Tibial nerve (tissue), 4 donors: ENCODE data around the gene PHF19. TPM values are rescaled to one million over a fixed set of nuclear protein-coding genes. Genes with fewer than 3 reads are reported as not detected.
A peak's percentile ranks its signal among the peaks of the same experiment; 100 is the strongest.

Source experiments
- DNase-seq, 2 donors: peaks; one replicate each; pipeline ENCODE4 v3.0.0-alpha.2; 2019; ENCODE audit warnings: low spot score in 2 of 2
- H3K27ac ChIP-seq, 4 donors: fragments of 200-600 bp; sonication (generic) in 3 of 4; one replicate each; pipeline ENCODE4 v1.5.1; 2017 to 2019; ENCODE audit warnings: mild to moderate bottlenecking in 1 of 4
- H3K27me3 ChIP-seq, 2 donors: fragments of 200-600 bp; sonication (generic) in 1 of 2; one replicate each; pipeline versions ENCODE4 v1.5.1 to v1.6.0; 2017 to 2019
- H3K36me3 ChIP-seq, 3 donors: fragments of 200-600 bp; sonication (generic); one replicate each; pipeline ENCODE4 v1.5.1; 2018 to 2019
- H3K4me1 ChIP-seq, 4 donors: fragments of 200-600 bp; sonication (generic) in 3 of 4; one replicate each; pipeline ENCODE4 v1.5.1; 2017 to 2019
- H3K4me3 ChIP-seq, 4 donors: fragments of 200-600 bp; sonication (generic) in 3 of 4; one replicate each; pipeline ENCODE4 v1.5.1; 2017 to 2019; ENCODE audit warnings: mild to moderate bottlenecking in 1 of 4, moderate library complexity in 1 of 4
- H3K9me3 ChIP-seq, 4 donors: fragments of 200-600 bp; sonication (generic) in 3 of 4; one replicate each; pipeline ENCODE4 v1.5.1; 2017 to 2019
- EP300 ChIP-seq, 2 donors: sonication (generic); formaldehyde crosslinking; IDR thresholded peaks; one replicate each; pipeline ENCODE4 v1.6.1; 2017; ENCODE audit warnings: antibody characterized with exemption in 2 of 2, mild to moderate bottlenecking in 1 of 2
- POLR2A ChIP-seq, 2 donors: fragments of 450-650 bp; IDR thresholded peaks; one replicate each; pipeline ENCODE4 v1.6.1; 2017; ENCODE audit warnings: antibody characterized with exemption in 2 of 2, mild to moderate bottlenecking in 2 of 2, moderate library complexity in 2 of 2
- WGBS, 2 donors: methylation state at CpG; one replicate each; pipeline ENCODE4 v1.1.5; 2018; 5-methylcytosine and 5-hydroxymethylcytosine counted together
- total RNA-seq, 4 donors: library from RNA; depleted of rRNA; stranded (reverse); fragments of >200 nt; gene quantifications; one replicate each; pipeline ENCODE4 v1.1.0, GENCODE V29; 2016
- TF ChIP-seq, protein P1 (sequence below), 5 experiments: fragments of 200-600 bp in 3 of 5; fragments of 450-650 bp in 2 of 5; sonication (generic) in 3 of 5; IDR thresholded peaks; one replicate each; pipeline ENCODE4 v1.5.1; 2016 to 2019; ENCODE audit warnings: antibody characterized with exemption in 5 of 5, mild to moderate bottlenecking in 3 of 5, moderate library complexity in 2 of 5

PHF19 gene
- total RNA-seq, 4 donors from 2014 or later = 31.2 to 61.6 (median 44.3) TPM

DNA sequence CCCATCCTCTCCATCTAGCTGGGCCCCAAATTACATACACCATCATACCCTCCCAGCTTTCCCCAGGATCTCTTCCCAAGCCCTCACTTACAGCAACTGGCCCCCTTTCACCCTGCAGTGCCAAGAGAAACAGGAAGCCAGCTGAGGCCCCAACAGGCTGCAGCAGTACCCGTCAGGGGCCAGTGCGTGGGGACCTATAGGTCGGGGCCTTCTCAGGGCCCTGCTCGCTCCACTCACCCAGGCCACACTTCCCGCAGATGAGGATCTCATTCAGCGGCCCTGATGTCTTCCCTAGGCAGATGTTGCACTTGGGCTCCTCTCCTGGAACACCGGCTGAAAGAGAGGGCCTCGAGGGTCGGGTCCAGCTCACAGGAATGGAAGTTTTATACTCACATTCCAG, 6.8 kb downstream of the PHF19 start:
- WGBS, 2 donors = 72 to 80% methylated on average over 8 to 9 of the region's 9 CpGs
- Histone ChIP-seq H3K27me3 (no peaks in the 10 kb centered on the region), H3K4me1 (peaks cover 0 to 22% (median 7%) of the 10 kb centered on the region in 4 donors), H3K9me3 (no peaks in the 10 kb centered on the region), H3K36me3 (peaks cover 0 to 54% (median 0%) of the 10 kb centered on the region in 3 donors), H3K4me3 (no peak overlapping the region), H3K27ac (peak overlapping the region in 3 of 4 donors; percentile 89 to 96 (median 91))
- TF ChIP-seq EP300 (IDR thresholded peaks at IDR 0.05) (no peak), POLR2A (IDR thresholded peaks at IDR 0.05) (no peak)
- TF ChIP-seq, protein P1, sequence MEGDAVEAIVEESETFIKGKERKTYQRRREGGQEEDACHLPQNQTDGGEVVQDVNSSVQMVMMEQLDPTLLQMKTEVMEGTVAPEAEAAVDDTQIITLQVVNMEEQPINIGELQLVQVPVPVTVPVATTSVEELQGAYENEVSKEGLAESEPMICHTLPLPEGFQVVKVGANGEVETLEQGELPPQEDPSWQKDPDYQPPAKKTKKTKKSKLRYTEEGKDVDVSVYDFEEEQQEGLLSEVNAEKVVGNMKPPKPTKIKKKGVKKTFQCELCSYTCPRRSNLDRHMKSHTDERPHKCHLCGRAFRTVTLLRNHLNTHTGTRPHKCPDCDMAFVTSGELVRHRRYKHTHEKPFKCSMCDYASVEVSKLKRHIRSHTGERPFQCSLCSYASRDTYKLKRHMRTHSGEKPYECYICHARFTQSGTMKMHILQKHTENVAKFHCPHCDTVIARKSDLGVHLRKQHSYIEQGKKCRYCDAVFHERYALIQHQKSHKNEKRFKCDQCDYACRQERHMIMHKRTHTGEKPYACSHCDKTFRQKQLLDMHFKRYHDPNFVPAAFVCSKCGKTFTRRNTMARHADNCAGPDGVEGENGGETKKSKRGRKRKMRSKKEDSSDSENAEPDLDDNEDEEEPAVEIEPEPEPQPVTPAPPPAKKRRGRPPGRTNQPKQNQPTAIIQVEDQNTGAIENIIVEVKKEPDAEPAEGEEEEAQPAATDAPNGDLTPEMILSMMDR (IDR thresholded peaks at IDR 0.05) = no peak
- DNase-seq = no peak

DNA sequence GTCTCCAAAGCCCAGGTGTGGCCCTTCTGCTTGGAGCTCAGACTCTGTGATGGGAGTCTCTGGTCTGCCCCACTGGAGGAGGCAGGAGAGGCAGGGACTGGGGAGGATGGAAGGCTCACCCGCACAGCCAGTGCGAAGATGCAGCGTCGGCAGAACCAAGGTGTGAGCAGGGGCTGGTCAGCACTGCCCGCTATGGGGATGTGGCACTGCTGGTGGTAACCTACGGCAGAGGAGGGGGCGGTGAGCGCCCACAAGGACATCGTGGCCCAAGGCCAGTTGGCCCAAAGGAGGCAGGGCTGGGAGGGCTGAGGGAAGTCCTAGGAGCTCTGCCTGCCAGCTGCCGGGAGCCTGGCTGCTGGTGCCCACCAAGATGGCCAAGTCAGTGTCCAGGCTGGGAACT, 7.3 kb downstream of the PHF19 start:
- no peak for DNase-seq
- H3K27ac ChIP-seq = peak overlapping the region; percentile 89 to 96 (median 90)

DNA sequence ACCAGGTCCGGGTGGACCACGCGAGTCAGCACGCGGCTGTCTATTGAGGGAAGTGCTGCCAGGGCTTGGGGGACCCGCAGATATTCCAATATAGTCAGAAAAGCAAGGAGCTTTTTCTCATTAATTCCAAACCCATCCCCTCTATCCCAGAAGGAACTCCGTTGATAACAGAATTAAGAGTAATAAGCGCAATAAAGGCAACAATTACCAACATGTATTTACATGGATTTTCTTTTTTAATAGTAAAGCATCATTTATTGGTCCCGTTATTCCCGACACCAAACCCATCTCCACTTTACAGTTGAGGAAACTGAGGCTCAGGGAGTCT, 7.7 kb downstream of the PHF19 start:
- H3K27ac ChIP-seq = peak overlapping the region; percentile 89 to 96 (median 90)
- H3K9me3 ChIP-seq = no peaks in the 10 kb centered on the region
- TF ChIP-seq, protein P1 (IDR thresholded peaks at IDR 0.05) = no peak
- TF ChIP-seq POLR2A (IDR thresholded peaks at IDR 0.05) = no peak
- no peak for TF ChIP-seq EP300 (IDR thresholded peaks at IDR 0.05)
- H3K4me1 ChIP-seq = peaks cover 0 to 21% (median 7%) of the 10 kb centered on the region in 4 donors
- DNase-seq = no peak
- no peaks in the 10 kb centered on the region for H3K27me3 ChIP-seq
- peaks cover 0 to 56% (median 0%) of the 10 kb centered on the region in 3 donors for H3K36me3 ChIP-seq
- whole genome bisulfite sequencing, 2 donors = 28 to 34% methylated on average over 10 of the region's 10 CpGs
- peak overlapping the region; percentile 32 to 58 (median 48) for H3K4me3 ChIP-seq

More for the DNA sequence above, 7.3 kb downstream of the PHF19 start:
- Histone ChIP-seq H3K9me3 (no peaks in the 10 kb centered on the region), H3K27me3 (no peaks in the 10 kb centered on the region), H3K4me3 (no peak overlapping the region), H3K36me3 (peaks cover 0 to 57% (median 0%) of the 10 kb centered on the region in 3 donors), H3K4me1 (peaks cover 0 to 21% (median 7%) of the 10 kb centered on the region in 4 donors)
- WGBS, 2 donors = 80 to 89% methylated on average over 10 of the region's 10 CpGs
- TF ChIP-seq EP300 (IDR thresholded peaks at IDR 0.05) (no peak), POLR2A (IDR thresholded peaks at IDR 0.05) (no peak)
- TF ChIP-seq, protein P1 (IDR thresholded peaks at IDR 0.05) = no peak

GRCh38 chr9:120868676-120869359, 8.2 kb downstream of the PHF19 start:
- peaks cover 0 to 56% (median 0%) of the 10 kb centered on the region in 3 donors for H3K36me3 ChIP-seq
- H3K27ac ChIP-seq = peak overlapping the region; percentile 89 to 96 (median 90)
- 2 to 7% methylated on average over 12 to 21 of the region's 52 CpGs for WGBS, 2 donors
- peak; percentile 95 to 97 for DNase-seq
- H3K4me1 ChIP-seq = peaks cover 0 to 21% (median 7%) of the 10 kb centered on the region in 4 donors
- peak overlapping the region; percentile 32 to 58 (median 48) for H3K4me3 ChIP-seq
- TF ChIP-seq, protein P1 (IDR thresholded peaks at IDR 0.05) = peak; percentile 54 to 76 (median 60)
- TF ChIP-seq EP300 (IDR thresholded peaks at IDR 0.05) (peak in 1 of 2 donors; percentile 91), POLR2A (IDR thresholded peaks at IDR 0.05) (peak; percentile 45 to 79)
- no peaks in the 10 kb centered on the region for H3K27me3 ChIP-seq
- H3K9me3 ChIP-seq = no peaks in the 10 kb centered on the region

DNA sequence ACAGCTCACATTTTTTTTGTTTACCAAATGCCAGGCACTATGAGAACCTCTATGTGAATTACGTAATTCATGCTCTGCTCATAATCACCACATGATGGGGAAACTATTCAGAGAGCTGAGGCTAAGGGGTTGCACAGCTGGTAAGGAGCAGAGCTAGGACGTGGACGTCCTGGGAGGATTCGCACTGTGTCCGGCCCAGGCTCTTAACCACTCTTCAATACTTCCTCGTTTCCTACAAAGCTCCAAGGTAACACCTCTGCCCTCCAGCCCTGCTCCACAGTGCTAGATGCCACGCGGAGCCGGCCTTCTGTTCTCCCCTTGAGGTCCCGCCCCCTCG, 8.7 kb downstream of the PHF19 start:
- Histone ChIP-seq H3K4me1 (peaks cover 0 to 21% (median 7%) of the 10 kb centered on the region in 4 donors), H3K36me3 (peaks cover 0 to 57% (median 0%) of the 10 kb centered on the region in 3 donors), H3K27ac (peak overlapping the region; percentile 89 to 96 (median 90)), H3K9me3 (no peaks in the 10 kb centered on the region), H3K27me3 (no peaks in the 10 kb centered on the region), H3K4me3 (peak overlapping the region; percentile 32 to 58 (median 46))
- no peak for DNase-seq
- 13 to 26% methylated on average over 9 to 11 of the region's 11 CpGs for WGBS, 2 donors
- TF ChIP-seq POLR2A (IDR thresholded peaks at IDR 0.05) (peak in 1 of 2 donors; percentile 40), EP300 (IDR thresholded peaks at IDR 0.05) (peak; percentile 68 to 80)
- TF ChIP-seq, protein P1 (IDR thresholded peaks at IDR 0.05) = peak in 2 of 5 experiments; percentile 34 to 40
